Fibroblast of lung (primary cell): ENCODE data around the gene DLG2. TPM values are rescaled to one million over a fixed set of nuclear protein-coding genes. Genes with fewer than 3 reads are reported as not detected.

ENCODE experiments used
- DNase-seq, 2 donors: peaks; one replicate each; pipeline versions ENCODE4 v3.0.0 to v3.0.0-alpha.2; 2010; ENCODE audit warnings: low read depth in 2 of 2
- H2AFZ ChIP-seq: 2 replicates; pipeline ENCODE4 v1.5.1; 2012; ENCODE audit warnings: low read length, control low read depth, inconsistent platforms
- H3K27ac ChIP-seq: 2 replicates; pipeline ENCODE4 v1.5.1; 2011; ENCODE audit warnings: low read length, control low read depth; ENCODE audit not compliant: insufficient read depth
- H3K27me3 ChIP-seq: 2 replicates; pipeline ENCODE4 v1.5.1; 2011; ENCODE audit warnings: mild to moderate bottlenecking, low read length; ENCODE audit not compliant: control insufficient read depth, insufficient read depth
- H3K36me3 ChIP-seq: 2 replicates; pipeline ENCODE4 v1.5.1; 2011; ENCODE audit warnings: low read length; ENCODE audit not compliant: control insufficient read depth, insufficient read depth
- H3K4me1 ChIP-seq: 2 replicates; pipeline ENCODE4 v1.5.1; 2011; ENCODE audit warnings: low read length; ENCODE audit not compliant: control insufficient read depth, insufficient read depth; ENCODE audit errors: extremely low read depth
- H3K4me2 ChIP-seq: 2 replicates; pipeline ENCODE4 v1.5.1; 2011; ENCODE audit warnings: low read length, control low read depth; ENCODE audit not compliant: insufficient read depth; ENCODE audit errors: extremely low read depth
- H3K4me3 ChIP-seq, 4 experiments: fragments of 200-600 bp in 1 of 4; sonication (generic) in 1 of 4; replicated peaks in 1 of 4; 2 replicates each; pipeline ENCODE4 v1.5.1; 2011 to 2016; ENCODE audit warnings: low read length in 4 of 4, low read depth in 3 of 4, mild to moderate bottlenecking in 3 of 4, control low read depth in 2 of 4, inconsistent platforms in 1 of 4, mixed read lengths in 1 of 4; ENCODE audit not compliant: insufficient read depth in 1 of 4; ENCODE audit errors: control extremely low read depth in 1 of 4
- H3K79me2 ChIP-seq: 2 replicates; pipeline ENCODE4 v1.5.1; 2012; ENCODE audit warnings: mild to moderate bottlenecking, low read length, inconsistent platforms; ENCODE audit not compliant: control insufficient read depth, insufficient read depth
- H3K9ac ChIP-seq: 2 replicates; pipeline ENCODE4 v1.5.1; 2011; ENCODE audit warnings: mild to moderate bottlenecking, low read length, control low read depth; ENCODE audit not compliant: insufficient read depth
- H3K9me3 ChIP-seq: 2 replicates; pipeline ENCODE4 v1.5.1; 2012; ENCODE audit warnings: low read depth, low read length; ENCODE audit not compliant: control insufficient read depth, insufficient read depth
- H4K20me1 ChIP-seq: 2 replicates; pipeline ENCODE4 v1.5.1; 2011; ENCODE audit warnings: low read length; ENCODE audit not compliant: control insufficient read depth, insufficient read depth; ENCODE audit errors: extremely low read depth
- EZH2 ChIP-seq: IDR thresholded peaks from 2 replicates; pipeline ENCODE4 v1.5.1; 2012; ENCODE audit warnings: low read length, control low read depth, mild to moderate bottlenecking; ENCODE audit errors: missing control alignments
- polyA plus RNA-seq, 2 donors: library from polyadenylated mRNA; depleted of rRNA in 1 of 2; stranded (reverse) in 1 of 2; unstranded in 1 of 2; fragments of >200 nt; gene quantifications; 2 replicates each; pipeline ENCODE4 v1.2.1, GENCODE V29; 2011 to 2012; ENCODE audit warnings: missing spikeins in 1 of 2
- total RNA-seq: library from RNA; depleted of rRNA; stranded (reverse); fragments of >200 nt; gene quantifications from 2 replicates; pipeline ENCODE4 v1.2.1, GENCODE V29; 2014
- TF ChIP-seq, protein P1 (sequence below), 2 donors: IDR thresholded peaks in 1 of 2; conservative IDR thresholded peaks in 1 of 2; 1 replicate in 1 of 2; 2 replicates in 1 of 2; pipeline ENCODE4 v1.5.1; 2011 to 2012; ENCODE audit warnings: low read length in 2 of 2, control low read depth in 1 of 2, inconsistent platforms in 1 of 2, low read depth in 1 of 2, mild to moderate bottlenecking in 1 of 2

The DLG2 gene
- total and polyA plus RNA-seq, 2 donors (not counting 1 experiment from before 2014, with no cell fraction given): 0.77 to 2.3 TPM

DNA sequence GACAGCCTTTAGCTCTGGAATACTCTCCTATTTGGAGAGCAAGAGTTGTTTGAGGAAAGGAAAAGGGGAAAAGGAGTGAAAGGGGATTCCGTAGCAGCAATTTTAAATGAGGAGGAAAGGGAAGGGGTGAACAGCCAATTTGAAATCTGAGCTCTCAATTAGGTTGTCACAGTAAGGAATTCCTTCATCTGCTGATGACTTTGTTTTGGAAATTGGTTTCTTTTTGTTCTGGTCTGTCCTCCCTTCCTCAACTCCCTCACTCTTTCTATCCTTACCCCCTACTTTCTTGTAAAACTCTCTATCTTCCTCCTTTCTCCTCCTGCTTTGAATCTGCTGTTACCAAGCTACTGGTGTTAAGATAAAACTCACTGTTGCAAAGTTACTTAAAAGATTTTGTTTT, 1155.6 kb downstream of the DLG2 start:
- no peak overlapping the region for H3K4me2 ChIP-seq
- H2AFZ ChIP-seq: no peak overlapping the region
- no peak for DNase-seq
- H3K27me3 ChIP-seq: no peaks in the 10 kb centered on the region
- no peaks in the 10 kb centered on the region for H3K4me1 ChIP-seq
- H3K79me2 ChIP-seq: no peaks in the 10 kb centered on the region
- TF ChIP-seq, protein P1, sequence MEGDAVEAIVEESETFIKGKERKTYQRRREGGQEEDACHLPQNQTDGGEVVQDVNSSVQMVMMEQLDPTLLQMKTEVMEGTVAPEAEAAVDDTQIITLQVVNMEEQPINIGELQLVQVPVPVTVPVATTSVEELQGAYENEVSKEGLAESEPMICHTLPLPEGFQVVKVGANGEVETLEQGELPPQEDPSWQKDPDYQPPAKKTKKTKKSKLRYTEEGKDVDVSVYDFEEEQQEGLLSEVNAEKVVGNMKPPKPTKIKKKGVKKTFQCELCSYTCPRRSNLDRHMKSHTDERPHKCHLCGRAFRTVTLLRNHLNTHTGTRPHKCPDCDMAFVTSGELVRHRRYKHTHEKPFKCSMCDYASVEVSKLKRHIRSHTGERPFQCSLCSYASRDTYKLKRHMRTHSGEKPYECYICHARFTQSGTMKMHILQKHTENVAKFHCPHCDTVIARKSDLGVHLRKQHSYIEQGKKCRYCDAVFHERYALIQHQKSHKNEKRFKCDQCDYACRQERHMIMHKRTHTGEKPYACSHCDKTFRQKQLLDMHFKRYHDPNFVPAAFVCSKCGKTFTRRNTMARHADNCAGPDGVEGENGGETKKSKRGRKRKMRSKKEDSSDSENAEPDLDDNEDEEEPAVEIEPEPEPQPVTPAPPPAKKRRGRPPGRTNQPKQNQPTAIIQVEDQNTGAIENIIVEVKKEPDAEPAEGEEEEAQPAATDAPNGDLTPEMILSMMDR (conservative IDR thresholded peaks at IDR 0.05 in 1 of 2, IDR thresholded peaks at IDR 0.05 in 1 of 2; ENCODE audit: low read depth in 1 of 2, low read length in 2 of 2): no peak
- no peak for TF ChIP-seq EZH2
- H4K20me1 ChIP-seq: no peaks in the 10 kb centered on the region
- no peak overlapping the region for H3K27ac ChIP-seq
- no peak overlapping the region for H3K9ac ChIP-seq
- H3K36me3 ChIP-seq: no peaks in the 10 kb centered on the region
- H3K4me3 ChIP-seq: no peak overlapping the region
- no peaks in the 10 kb centered on the region for H3K9me3 ChIP-seq

- no peak overlapping the region for H3K9ac ChIP-seq
- H3K79me2 ChIP-seq: no peaks in the 10 kb centered on the region
- no peak overlapping the region for H2AFZ ChIP-seq
- no peaks in the 10 kb centered on the region for H3K36me3 ChIP-seq
- H3K27ac ChIP-seq: no peak overlapping the region
- no peak overlapping the region for H3K4me3 ChIP-seq
- no peak overlapping the region for H3K4me2 ChIP-seq
- no peaks in the 10 kb centered on the region for H3K4me1 ChIP-seq
- H4K20me1 ChIP-seq: no peaks in the 10 kb centered on the region
- TF ChIP-seq, protein P1 (conservative IDR thresholded peaks at IDR 0.05 in 1 of 2, IDR thresholded peaks at IDR 0.05 in 1 of 2; ENCODE audit: low read depth in 1 of 2, low read length in 2 of 2): no peak
- TF ChIP-seq EZH2: no peak
- no peaks in the 10 kb centered on the region for H3K27me3 ChIP-seq
- DNase-seq: no peak
- no peaks in the 10 kb centered on the region for H3K9me3 ChIP-seq
Observed at GRCh38 chr11:84468235-84468634, 1158.9 kb downstream of the DLG2 start.

- Histone ChIP-seq H3K4me3 (no peak overlapping the region), H2AFZ (no peak overlapping the region), H3K9me3 (no peaks in the 10 kb centered on the region), H3K4me1 (no peaks in the 10 kb centered on the region), H3K79me2 (no peaks in the 10 kb centered on the region), H3K4me2 (no peak overlapping the region), H3K9ac (no peak overlapping the region), H3K27me3 (no peaks in the 10 kb centered on the region), H3K27ac (no peak overlapping the region), H4K20me1 (no peaks in the 10 kb centered on the region), H3K36me3 (no peaks in the 10 kb centered on the region)
- peak; percentile 3 to 21 for DNase-seq
- TF ChIP-seq EZH2: no peak
- TF ChIP-seq, protein P1 (conservative IDR thresholded peaks at IDR 0.05 in 1 of 2, IDR thresholded peaks at IDR 0.05 in 1 of 2; ENCODE audit: low read depth in 1 of 2, low read length in 2 of 2): no peak
Observed at GRCh38 chr11:84465040-84465439, 1162.1 kb downstream of the DLG2 start.
